Measurements from ENCODE around the gene USP22. TPM values are rescaled to one million over a fixed set of nuclear protein-coding genes. Genes with fewer than 3 reads are reported as not detected.

Gene USP22
- total RNA-seq = 203 and 240 TPM in 2 replicates

DNA sequence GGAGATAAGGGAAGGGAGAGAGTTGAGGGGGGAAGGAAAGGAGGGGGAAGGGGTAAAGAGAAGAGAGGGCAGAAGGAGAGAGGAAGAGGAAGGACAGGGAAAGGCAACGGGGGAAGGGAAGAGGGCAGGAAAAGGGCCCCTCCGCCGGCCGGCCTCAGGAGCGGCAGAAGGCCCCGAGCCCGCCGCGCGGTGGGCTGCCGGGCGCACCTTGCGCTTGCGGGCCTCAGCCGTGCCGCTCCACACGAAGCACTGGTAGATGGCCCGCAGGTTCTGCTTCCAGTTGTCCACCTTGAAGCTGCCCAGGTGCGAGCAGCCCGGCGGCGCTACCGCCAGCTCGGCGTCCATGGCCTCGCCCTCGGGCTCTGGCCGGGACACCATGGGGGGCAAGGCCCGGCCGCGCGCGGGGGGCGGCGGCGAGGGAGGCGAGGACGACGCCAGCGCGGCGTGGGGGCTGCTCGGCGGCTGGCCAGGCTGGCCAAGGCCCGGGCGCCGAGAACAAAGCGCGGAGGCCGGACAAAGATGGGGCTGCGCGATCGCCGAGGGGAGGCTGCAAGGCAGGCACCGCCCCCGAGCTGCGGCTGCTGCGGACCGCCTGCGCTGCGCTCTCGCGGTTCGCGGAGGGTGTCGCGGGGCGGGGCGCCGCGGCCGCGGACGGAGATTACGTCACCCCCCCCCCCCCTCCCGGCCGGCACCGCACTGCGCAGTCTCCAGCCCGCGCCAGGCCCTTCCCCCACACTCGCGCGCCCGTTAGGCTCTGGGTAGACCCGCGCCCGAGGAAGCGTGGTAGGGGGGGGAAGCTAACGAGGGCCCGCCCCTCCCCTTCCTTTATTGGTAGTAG lies at the start of gene USP22:
Gene USP22, minus strand, starts transcription at position 554 of the 838 bp plus-strand sequence. Its CDS starts 176 bp downstream, at position 378.

Small RNA genes within 50 kb of the gene (small RNA-seq; reads per million reads assigned to genes)
- gene AC087393.1 = not detected

Other genes starting within 250 kb of the USP22 start
- gene DHRS7B, start 84.0 kb upstream of the USP22 start, total RNA-seq = 14.1 and 18.0 TPM in 2 replicates
- gene TMEM11, start 171.2 kb upstream of the USP22 start, total RNA-seq = 16.2 and 18.4 TPM in 2 replicates
- 2.0 and 3.3 TPM in 2 replicates for gene NATD1, start 210.4 kb upstream of the USP22 start, total RNA-seq
- 21.7 and 36.8 TPM in 2 replicates for gene MAP2K3, start 241.7 kb upstream of the USP22 start, total RNA-seq